Panc1 (cell line): ENCODE data around the gene DRGX. TPM values are rescaled to one million over a fixed set of nuclear protein-coding genes. Genes with fewer than 3 reads are reported as not detected.

Source experiments
- ATAC-seq: fragments of 200-7000 bp; cut with Tn5 transposase; 2 replicates; pipeline ENCODE4 v1.9.1; 2020; ENCODE audit warnings: mild to moderate bottlenecking, moderate library complexity
- Bru-seq: library from RNA; stranded (reverse); fragments of 400-500 nt; gene quantifications from one replicate; lab custom pipeline; 2021; lab: Mats Ljungman, UMichigan
- BruChase-seq, 2 experiments: library from RNA; stranded (reverse); fragments of 400-500 nt; gene quantifications; one replicate each; lab custom pipeline; 2021; lab: Mats Ljungman, UMichigan
- BruUV-seq: library from RNA; stranded (reverse); fragments of 400-500 nt; replicated peaks from 2 replicates; lab custom pipeline; 2021; lab: Mats Ljungman, UMichigan
- CTCF ChIA-PET: fragments of 300-600 bp; sonication (Branson Sonifier 250); formaldehyde crosslinking; loops from one replicate; lab custom pipeline; 2022; ENCODE audit warnings: antibody characterized with exemption; lab: Charles Lee
- POLR2A ChIA-PET: fragments of 300-600 bp; sonication (Branson Sonifier 250); formaldehyde crosslinking; loops from one replicate; lab custom pipeline; 2022; ENCODE audit warnings: antibody characterized with exemption; lab: Charles Lee
- DNase-seq: peaks from one replicate; pipeline ENCODE4 v3.0.0-alpha.2; 2010; ENCODE audit warnings: low read depth, low spot score
- H3K27ac ChIP-seq: 2 replicates; pipeline ENCODE4 v1.5.1; 2011; ENCODE audit warnings: mild to moderate bottlenecking, low read length, inconsistent platforms
- H3K27me3 ChIP-seq: fragments of 200-500 bp; sonication (Bioruptor generic); 2 replicates; pipeline ENCODE4 v1.6.0; 2014; ENCODE audit warnings: low read length, inconsistent platforms; ENCODE audit not compliant: control insufficient read depth, insufficient read depth
- H3K36me3 ChIP-seq: fragments of 200-500 bp; sonication (Bioruptor generic); 2 replicates; pipeline ENCODE4 v1.5.1; 2014; ENCODE audit warnings: inconsistent platforms, mild to moderate bottlenecking, low read length, moderate library complexity; ENCODE audit not compliant: control insufficient read depth, insufficient read depth
- H3K4me1 ChIP-seq: 2 replicates; pipeline ENCODE4 v1.5.1; 2011; ENCODE audit warnings: inconsistent platforms, mild to moderate bottlenecking, low read length, moderate library complexity; ENCODE audit not compliant: control insufficient read depth, insufficient read depth
- H3K4me3 ChIP-seq, 2 experiments: 2 replicates each; pipeline ENCODE4 v1.5.1; 2011 to 2012; ENCODE audit warnings: low read depth in 2 of 2, low read length in 2 of 2, mild to moderate bottlenecking in 2 of 2, inconsistent platforms in 1 of 2, moderate library complexity in 1 of 2
- H3K9me3 ChIP-seq: fragments of 200-500 bp; sonication (Bioruptor generic); 2 replicates; pipeline ENCODE4 v1.5.1; 2014; ENCODE audit warnings: low read depth, mild to moderate bottlenecking, inconsistent platforms, low read length, moderate library complexity; ENCODE audit not compliant: control insufficient read depth, insufficient read depth
- POLR2AphosphoS5 ChIP-seq: IDR thresholded peaks from 2 replicates; pipeline ENCODE4 v1.6.1; 2012; ENCODE audit warnings: mild to moderate bottlenecking, low read depth, low read length, moderate library complexity
- REST ChIP-seq, 2 experiments: IDR thresholded peaks; 2 replicates each; pipeline ENCODE4 v1.6.1; 2011 to 2012; ENCODE audit warnings: low read depth in 2 of 2, control low read depth in 1 of 2, low read length in 1 of 2, mild to moderate bottlenecking in 1 of 2, moderate library complexity in 1 of 2; ENCODE audit not compliant: insufficient read depth in 1 of 2
- SIN3A ChIP-seq: IDR thresholded peaks from 2 replicates; pipeline ENCODE4 v1.6.1; 2012; ENCODE audit warnings: low read depth, mild to moderate bottlenecking, low read length, moderate library complexity, borderline replicate concordance; ENCODE audit not compliant: insufficient read depth
- TCF7L2 ChIP-seq: IDR thresholded peaks from 2 replicates; pipeline ENCODE4 v1.6.1; 2011; ENCODE audit warnings: mild to moderate bottlenecking, low read depth, low read length, inconsistent platforms
- in situ Hi-C: cut with HindIII; loops from 2 replicates; pipeline ENCODE4 v1.10.0; 2016; ENCODE audit warnings: low sequenced_read_pairs, low pct_unique_long_range_greater_than_20kb
- intact Hi-C: fragments of 100-400 bp; cut with micrococcal nuclease; formaldehyde crosslinking; loops from one replicate; pipeline ENCODE4 v1.10.0; 2022; ENCODE audit not compliant: unreplicated experiment
- long read RNA-seq: library from polyadenylated mRNA; unstranded; transcript quantifications from one replicate; pipeline ENCODE4 v2.0.0, GENCODE V29; 2021; ENCODE audit not compliant: unreplicated experiment
- polyA plus RNA-seq: library from polyadenylated mRNA; unstranded; fragments of >200 nt; gene quantifications from one replicate; pipeline ENCODE4 v1.2.1, GENCODE V29; 2012; ENCODE audit warnings: missing spikeins; ENCODE audit not compliant: insufficient read length
- total RNA-seq: library from RNA; stranded (reverse); gene quantifications from one replicate; pipeline ENCODE4 v1.2.1, GENCODE V29; 2021; ENCODE audit not compliant: unreplicated experiment
- TF ChIP-seq, protein P1 (sequence below): fragments of 450-650 bp; IDR thresholded peaks from 2 replicates; pipeline ENCODE4 v1.5.1; 2017; ENCODE audit warnings: mild to moderate bottlenecking

The DRGX gene
- 0.15 TPM for total RNA-seq
- polyA plus RNA-seq, result not detected
- percentile 17 among the genes with signal in this experiment for Bru-seq, nascent RNA
- percentile 13 among the genes with signal in this experiment for BruChase-seq, experiment 1, labeled RNA remaining after a 2-hour chase
- BruChase-seq, experiment 2, labeled RNA remaining after a 6-hour chase, result percentile 13 among the genes with signal in this experiment
- long read RNA-seq, partial matches to known transcripts, result 0 of 2 reads
- long read RNA-seq, other reads (novel, unspliced or antisense), result 0 of 2 reads

DNA sequence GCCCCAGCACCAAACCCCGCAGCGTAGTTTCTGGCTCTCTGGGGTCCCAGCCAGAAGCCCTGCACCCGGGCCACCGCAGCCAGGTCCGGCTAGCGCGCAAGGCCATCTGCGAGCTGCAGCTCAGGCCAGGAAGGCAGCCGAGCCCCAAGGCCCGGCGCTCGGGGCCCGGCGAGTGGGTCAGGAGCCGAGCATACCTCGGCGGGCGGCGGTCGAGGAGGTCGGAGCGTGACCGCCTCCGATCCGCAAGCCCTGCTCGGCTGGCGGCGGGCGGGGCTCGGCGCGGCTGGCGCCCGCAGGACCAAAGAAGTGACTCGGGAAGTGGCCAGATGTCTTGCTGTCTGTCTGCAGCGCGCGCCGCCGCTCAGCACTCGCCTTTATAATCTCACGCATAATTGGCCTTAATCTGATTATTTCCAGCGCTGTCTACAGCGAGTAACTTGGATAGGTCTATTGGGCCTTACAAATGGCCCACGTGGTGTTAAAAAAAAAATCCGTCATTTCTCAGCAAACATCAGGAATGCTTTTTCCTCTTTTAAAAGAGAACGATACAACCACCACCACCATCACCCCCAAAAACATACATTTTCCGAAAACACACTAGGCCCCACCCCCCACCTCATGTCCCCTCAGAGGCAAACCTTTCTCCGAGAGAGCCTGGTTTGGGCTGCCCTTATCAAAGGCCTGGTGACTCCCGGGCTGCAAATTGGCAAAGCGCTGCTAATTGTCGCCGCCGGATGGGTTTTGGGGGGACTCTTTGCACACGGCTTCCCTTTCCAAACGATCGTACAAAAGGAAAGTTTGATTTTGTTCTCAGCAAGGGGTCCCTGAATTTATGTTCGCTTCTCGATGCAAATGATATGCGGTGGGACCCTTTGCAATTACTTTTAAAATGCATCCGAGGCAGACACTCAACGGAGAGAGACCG, at the start of gene DRGX:
DRGX (minus strand) TSS at position 349 of the 925 bp plus-strand sequence. CDS start 649 bp downstream, outside the sequence.
- TF ChIP-seq POLR2AphosphoS5, result no peak
- in situ Hi-C loops, result no loop called here
- Histone ChIP-seq H3K9me3 (no peaks in the 10 kb centered on the region), H3K4me1 (no peaks in the 10 kb centered on the region; the same call in 1 of the 2 replicates), H3K4me3 (peak within 1 kb of the TSS; percentile 26 to 30), H3K36me3 (no peaks in the 10 kb centered on the region), H3K27me3 (peaks cover 51% of the 10 kb centered on the region), H3K27ac (no peak within 1 kb of the TSS)
- ChIA-PET POLR2A (no interaction called here), CTCF (interaction anchor here (1.8 kb wide), 1 partner anchor 12 kb away, joined by 4 read pairs; no protein-coding TSS in a partner anchor)
- no TSS peak for BruUV-seq
- DNase-seq (no peak), ATAC-seq (peak; percentile 40)
- intact Hi-C loops, result loop anchor here (10.0 kb wide), 1 partner anchor 411 kb away; no protein-coding TSS in a partner anchor

DNA sequence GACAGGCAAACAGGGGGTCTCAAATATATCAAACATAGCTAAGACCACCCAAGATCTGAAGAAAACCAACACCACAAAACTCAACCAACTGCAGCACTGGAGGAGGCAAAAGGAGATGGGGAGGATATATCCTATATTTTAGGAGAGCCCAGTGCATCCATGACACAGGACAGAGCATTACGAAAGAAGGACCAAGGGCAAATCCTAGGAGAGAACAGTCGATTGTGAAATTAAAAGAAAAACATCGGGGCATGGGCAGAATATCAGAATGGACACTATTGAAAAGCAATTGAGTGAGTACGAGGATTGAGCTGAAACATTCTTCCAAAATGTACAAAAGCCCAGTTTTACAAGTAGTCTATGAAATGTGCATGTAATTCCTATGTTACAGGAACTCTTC, 48.5 kb upstream of the DRGX start:
- Histone ChIP-seq H3K9me3 (no peaks in the 10 kb centered on the region), H3K27me3 (no peaks in the 10 kb centered on the region), H3K36me3 (no peaks in the 10 kb centered on the region), H3K4me3 (no peak overlapping the region), H3K4me1 (no peaks in the 10 kb centered on the region), H3K27ac (no peak overlapping the region)
- ATAC-seq (no peak), DNase-seq (no peak)
- ChIA-PET CTCF (no interaction called here), POLR2A (no interaction called here)
- in situ Hi-C loops, result no loop called here
- no TSS peak for BruUV-seq
- TF ChIP-seq REST (IDR thresholded peaks at IDR 0.05; ENCODE audit: insufficient read depth in 1 of 2, low read depth in 2 of 2, low read length in 1 of 2) (no peak), TCF7L2 (no peak)
- intact Hi-C loops, result no loop called here

DNA sequence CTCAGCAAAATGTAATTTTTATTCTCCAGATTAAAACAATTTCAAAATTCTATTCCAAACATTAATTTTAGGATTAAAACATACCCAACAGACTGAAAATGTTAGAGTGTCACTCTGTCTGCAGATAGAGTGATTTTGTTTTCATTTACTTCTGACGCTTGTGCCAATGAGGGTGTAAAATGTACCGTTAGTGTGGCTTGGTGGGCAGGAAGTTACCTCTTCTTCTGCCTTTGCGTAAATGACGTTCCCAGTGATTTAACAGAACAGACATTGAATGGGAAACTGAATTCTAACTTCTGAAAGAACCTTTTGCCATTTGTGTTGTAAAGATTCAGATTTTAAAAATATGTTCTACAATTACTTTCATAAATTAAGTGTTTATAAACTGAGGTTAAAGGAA, 47.0 kb upstream of the DRGX start:
- no peak overlapping the region for H3K4me3 ChIP-seq
- ChIA-PET POLR2A (no interaction called here), CTCF (no interaction called here)
- no peak overlapping the region for H3K27ac ChIP-seq
- in situ Hi-C loops (no loop called here), intact Hi-C loops (no loop called here)
- no peak for ATAC-seq
- H3K4me1 ChIP-seq, result no peaks in the 10 kb centered on the region
- no peak for DNase-seq
- BruUV-seq, result no TSS peak
- H3K27me3 ChIP-seq, result no peaks in the 10 kb centered on the region
- no peak for TF ChIP-seq REST (IDR thresholded peaks at IDR 0.05; ENCODE audit: insufficient read depth in 1 of 2, low read depth in 2 of 2, low read length in 1 of 2)
- no peak for TF ChIP-seq SIN3A
- no peak for TF ChIP-seq TCF7L2
- TF ChIP-seq, protein P1, sequence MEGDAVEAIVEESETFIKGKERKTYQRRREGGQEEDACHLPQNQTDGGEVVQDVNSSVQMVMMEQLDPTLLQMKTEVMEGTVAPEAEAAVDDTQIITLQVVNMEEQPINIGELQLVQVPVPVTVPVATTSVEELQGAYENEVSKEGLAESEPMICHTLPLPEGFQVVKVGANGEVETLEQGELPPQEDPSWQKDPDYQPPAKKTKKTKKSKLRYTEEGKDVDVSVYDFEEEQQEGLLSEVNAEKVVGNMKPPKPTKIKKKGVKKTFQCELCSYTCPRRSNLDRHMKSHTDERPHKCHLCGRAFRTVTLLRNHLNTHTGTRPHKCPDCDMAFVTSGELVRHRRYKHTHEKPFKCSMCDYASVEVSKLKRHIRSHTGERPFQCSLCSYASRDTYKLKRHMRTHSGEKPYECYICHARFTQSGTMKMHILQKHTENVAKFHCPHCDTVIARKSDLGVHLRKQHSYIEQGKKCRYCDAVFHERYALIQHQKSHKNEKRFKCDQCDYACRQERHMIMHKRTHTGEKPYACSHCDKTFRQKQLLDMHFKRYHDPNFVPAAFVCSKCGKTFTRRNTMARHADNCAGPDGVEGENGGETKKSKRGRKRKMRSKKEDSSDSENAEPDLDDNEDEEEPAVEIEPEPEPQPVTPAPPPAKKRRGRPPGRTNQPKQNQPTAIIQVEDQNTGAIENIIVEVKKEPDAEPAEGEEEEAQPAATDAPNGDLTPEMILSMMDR, result no peak
- TF ChIP-seq POLR2AphosphoS5, result no peak
- no peaks in the 10 kb centered on the region for H3K9me3 ChIP-seq
- H3K36me3 ChIP-seq, result no peaks in the 10 kb centered on the region
